ENCODE measurements around the gene HOXD11.

GRCh38 chr2:176133389-176133788, 26.3 kb downstream of the HOXD11 start:
- TF ChIP-seq TAF1 (IDR thresholded peaks at IDR 0.05; ENCODE audit: borderline replicate concordance, low read depth, low read length): no peak
- TF ChIP-seq POLR2A (IDR thresholded peaks at IDR 0.05; ENCODE audit: low read depth, low read length): no peak

All from GM12892 (cell line).